ENCODE results near the gene HEATR5A.

DNA sequence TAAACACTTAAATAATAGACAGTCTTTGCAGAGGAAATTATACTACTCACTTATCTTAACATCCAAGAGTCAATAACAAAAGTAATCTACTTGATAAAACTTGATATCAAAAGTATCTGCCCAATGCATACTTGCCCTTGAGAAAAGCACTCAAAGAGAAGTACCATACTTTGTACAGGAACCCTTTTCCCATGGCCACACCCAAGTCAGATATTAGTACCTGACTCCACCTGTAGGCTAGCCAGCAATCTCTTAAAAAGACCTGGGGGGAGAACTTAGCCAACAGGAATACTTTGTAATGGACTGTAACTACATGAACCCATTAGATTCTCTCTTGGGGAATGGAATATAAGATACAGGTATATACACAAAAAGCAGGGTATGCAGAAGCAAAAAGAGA lies 113.2 kb downstream of the HEATR5A start:
- TF ChIP-seq, protein P1, sequence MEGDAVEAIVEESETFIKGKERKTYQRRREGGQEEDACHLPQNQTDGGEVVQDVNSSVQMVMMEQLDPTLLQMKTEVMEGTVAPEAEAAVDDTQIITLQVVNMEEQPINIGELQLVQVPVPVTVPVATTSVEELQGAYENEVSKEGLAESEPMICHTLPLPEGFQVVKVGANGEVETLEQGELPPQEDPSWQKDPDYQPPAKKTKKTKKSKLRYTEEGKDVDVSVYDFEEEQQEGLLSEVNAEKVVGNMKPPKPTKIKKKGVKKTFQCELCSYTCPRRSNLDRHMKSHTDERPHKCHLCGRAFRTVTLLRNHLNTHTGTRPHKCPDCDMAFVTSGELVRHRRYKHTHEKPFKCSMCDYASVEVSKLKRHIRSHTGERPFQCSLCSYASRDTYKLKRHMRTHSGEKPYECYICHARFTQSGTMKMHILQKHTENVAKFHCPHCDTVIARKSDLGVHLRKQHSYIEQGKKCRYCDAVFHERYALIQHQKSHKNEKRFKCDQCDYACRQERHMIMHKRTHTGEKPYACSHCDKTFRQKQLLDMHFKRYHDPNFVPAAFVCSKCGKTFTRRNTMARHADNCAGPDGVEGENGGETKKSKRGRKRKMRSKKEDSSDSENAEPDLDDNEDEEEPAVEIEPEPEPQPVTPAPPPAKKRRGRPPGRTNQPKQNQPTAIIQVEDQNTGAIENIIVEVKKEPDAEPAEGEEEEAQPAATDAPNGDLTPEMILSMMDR (IDR thresholded peaks at IDR 0.05): peak in 2 of 6 experiments; percentile 10 to 29
- no peak for TF ChIP-seq POLR2A (IDR thresholded peaks at IDR 0.05)

Data from Peyer's patch (tissue), 4 donors.